ENCODE measurements around the gene BANF1. TPM values are rescaled to one million over a fixed set of nuclear protein-coding genes. Genes with fewer than 3 reads are reported as not detected.

The BANF1 gene
- total RNA-seq, 1 experiment from 2014 or later = 269 TPM

- Mint-ChIP-seq H3K4me3 (no peak overlapping the region), H3K27me3 (ENCODE audit: low read depth) (peaks cover 22% of the 10 kb centered on the region), H3K36me3 (peaks cover 10% of the 10 kb centered on the region), H3K4me1 (peaks cover 13% of the 10 kb centered on the region), H3K27ac (no peak overlapping the region), H3K9me3 (no peaks in the 10 kb centered on the region)
- DNase-seq (ENCODE audit: low spot score) (no peak), ATAC-seq (no peak)
- TF ChIP-seq ZNF317 (CRISPR knock-in tag; IDR thresholded peaks at IDR 0.05; ENCODE audit: borderline replicate concordance, low read depth) (no peak), NFATC4 (CRISPR knock-in tag; IDR thresholded peaks at IDR 0.05) (no peak), ATF1 (CRISPR knock-in tag; IDR thresholded peaks at IDR 0.05) (no peak), AR (CRISPR knock-in tag; IDR thresholded peaks at IDR 0.05) (no peak), FOXP1 (CRISPR knock-in tag; IDR thresholded peaks at IDR 0.05; ENCODE audit: borderline replicate concordance) (no peak), CBFB (CRISPR knock-in tag; IDR thresholded peaks at IDR 0.05; ENCODE audit: low read depth) (no peak), CTCF (IDR thresholded peaks at IDR 0.05) (no peak), E2F5 (CRISPR knock-in tag; IDR thresholded peaks at IDR 0.05) (no peak), NFE2L1 (CRISPR knock-in tag; IDR thresholded peaks at IDR 0.05) (no peak), KAT7 (CRISPR knock-in tag; IDR thresholded peaks at IDR 0.05; ENCODE audit: borderline replicate concordance) (no peak), PRDM15 (CRISPR knock-in tag; IDR thresholded peaks at IDR 0.05) (no peak), RELA (CRISPR knock-in tag; IDR thresholded peaks at IDR 0.05; ENCODE audit: borderline replicate concordance) (no peak), RORB (CRISPR knock-in tag; IDR thresholded peaks at IDR 0.05) (no peak), JUN (CRISPR knock-in tag; IDR thresholded peaks at IDR 0.05) (no peak), NR2C2 (CRISPR knock-in tag; IDR thresholded peaks at IDR 0.05) (no peak)
- POLR2A ChIA-PET = interaction anchor here (0.6 to 1.2 kb wide), 2 partner anchors 22 to 43 kb away, joined by 3 read pairs; no protein-coding TSS in a partner anchor
- CTCF ChIA-PET = interaction anchor here (0.8 to 2.7 kb wide), 7 partner anchors 14 to 275 kb away, joined by 3 to 12 read pairs (median 4); no protein-coding TSS in a partner anchor
These were observed 5.8 kb downstream of the BANF1 start for GRCh38 chr11:66008095-66008467.

GRCh38 chr11:66008468-66009101 is 6.3 kb downstream of the BANF1 start:
- H3K27ac Mint-ChIP-seq = no peak overlapping the region
- H3K36me3 Mint-ChIP-seq = peaks cover 8% of the 10 kb centered on the region
- H3K4me3 Mint-ChIP-seq = no peak overlapping the region
- H3K9me3 Mint-ChIP-seq = no peaks in the 10 kb centered on the region
- CTCF ChIA-PET = interaction anchor here (0.7 to 2.7 kb wide), 8 partner anchors 14 to 274 kb away, joined by 3 to 12 read pairs (median 3); no protein-coding TSS in a partner anchor
- no peak for ATAC-seq
- peaks cover 22% of the 10 kb centered on the region for H3K27me3 Mint-ChIP-seq (ENCODE audit: low read depth)
- H3K4me1 Mint-ChIP-seq = peaks cover 8% of the 10 kb centered on the region
- POLR2A ChIA-PET = interaction anchor here (1.2 kb wide), 1 partner anchor 43 kb away, joined by 3 read pairs; no protein-coding TSS in a partner anchor
- DNase-seq (ENCODE audit: low spot score) = no peak
- TF ChIP-seq ARID4B (CRISPR knock-in tag; IDR thresholded peaks at IDR 0.05; ENCODE audit: borderline replicate concordance) (no peak), ATF2 (CRISPR knock-in tag; IDR thresholded peaks at IDR 0.05; ENCODE audit: borderline replicate concordance, low read depth) (no peak), FOXJ3 (CRISPR knock-in tag; IDR thresholded peaks at IDR 0.05; ENCODE audit: borderline replicate concordance) (no peak), ZNF138 (CRISPR knock-in tag; conservative IDR thresholded peaks at IDR 0.05) (no peak), SP1 (CRISPR knock-in tag; conservative IDR thresholded peaks at IDR 0.05) (no peak)
